Measurements from ENCODE around the gene CRACR2B.

The CRACR2B gene

DNA sequence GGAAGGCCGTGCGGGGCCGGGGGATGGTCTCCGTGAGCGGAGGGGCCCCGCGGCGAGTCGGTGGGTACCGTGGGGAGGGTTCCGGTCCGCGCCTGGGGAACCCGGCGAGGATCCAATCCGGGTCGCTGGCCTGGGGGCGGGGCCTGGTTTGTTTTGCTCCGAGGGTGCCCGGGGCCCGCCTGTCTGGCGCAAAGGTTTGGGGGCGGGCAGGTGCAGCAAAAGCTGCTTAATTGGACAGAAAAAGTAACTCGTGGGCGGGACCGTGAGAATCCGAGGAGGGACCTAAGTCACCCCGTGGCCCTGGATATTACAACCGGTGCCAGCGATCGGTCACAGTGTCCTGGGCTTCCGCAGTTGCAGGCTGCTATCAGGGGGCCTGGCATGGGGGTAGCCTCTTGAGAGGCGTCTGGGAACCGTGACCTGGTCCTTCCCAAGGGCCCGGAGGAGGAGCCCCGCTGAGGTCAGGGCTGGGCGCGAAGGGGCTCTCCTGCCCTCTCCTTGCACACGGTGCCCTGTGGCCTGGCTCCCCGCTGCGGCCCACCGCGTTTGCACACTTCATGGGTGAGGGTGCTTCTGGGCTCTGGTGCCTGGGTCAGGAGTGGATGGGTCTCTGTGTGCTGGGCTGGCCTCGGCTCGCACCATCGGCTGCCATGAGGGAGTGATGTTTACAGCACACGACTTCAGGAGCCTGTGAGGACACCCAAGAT lies 7.6 kb upstream of the CRACR2B start:
- TF ChIP-seq EZH2phosphoT487 (IDR thresholded peaks at IDR 0.05; ENCODE audit: low read length) (no peak), EZH2 (optimal IDR thresholded peaks at IDR 0.05; ENCODE audit: low read depth, low read length) (no peak)
- TF ChIP-seq, protein P1, sequence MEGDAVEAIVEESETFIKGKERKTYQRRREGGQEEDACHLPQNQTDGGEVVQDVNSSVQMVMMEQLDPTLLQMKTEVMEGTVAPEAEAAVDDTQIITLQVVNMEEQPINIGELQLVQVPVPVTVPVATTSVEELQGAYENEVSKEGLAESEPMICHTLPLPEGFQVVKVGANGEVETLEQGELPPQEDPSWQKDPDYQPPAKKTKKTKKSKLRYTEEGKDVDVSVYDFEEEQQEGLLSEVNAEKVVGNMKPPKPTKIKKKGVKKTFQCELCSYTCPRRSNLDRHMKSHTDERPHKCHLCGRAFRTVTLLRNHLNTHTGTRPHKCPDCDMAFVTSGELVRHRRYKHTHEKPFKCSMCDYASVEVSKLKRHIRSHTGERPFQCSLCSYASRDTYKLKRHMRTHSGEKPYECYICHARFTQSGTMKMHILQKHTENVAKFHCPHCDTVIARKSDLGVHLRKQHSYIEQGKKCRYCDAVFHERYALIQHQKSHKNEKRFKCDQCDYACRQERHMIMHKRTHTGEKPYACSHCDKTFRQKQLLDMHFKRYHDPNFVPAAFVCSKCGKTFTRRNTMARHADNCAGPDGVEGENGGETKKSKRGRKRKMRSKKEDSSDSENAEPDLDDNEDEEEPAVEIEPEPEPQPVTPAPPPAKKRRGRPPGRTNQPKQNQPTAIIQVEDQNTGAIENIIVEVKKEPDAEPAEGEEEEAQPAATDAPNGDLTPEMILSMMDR (IDR thresholded peaks at IDR 0.05; ENCODE audit: low read length): no peak
- Histone ChIP-seq H3F3A (ENCODE audit: insufficient read depth, low read length) (peaks cover 2% of the 10 kb centered on the region; the same call in 1 of the 2 replicates), H4K20me1 (ENCODE audit: insufficient read depth, low read length) (no peaks in the 10 kb centered on the region), H3K9me2 (replicated peaks; ENCODE audit: insufficient read depth, low read length) (no peaks in the 10 kb centered on the region), H3K4me3 (ENCODE audit: low read length) (peak overlapping the region; percentile 78), H3K4me2 (ENCODE audit: low read depth, low read length) (peak overlapping the region; percentile 91), H3K27ac (ENCODE audit: low read length) (peak overlapping the region; percentile 51; the same call in 1 of the 2 replicates), H3K36me3 (replicated peaks; ENCODE audit: insufficient read depth, low read length) (no peaks in the 10 kb centered on the region), H3K9ac (ENCODE audit: low read length) (peak overlapping the region; percentile 77), H3K9me3 (replicated peaks; ENCODE audit: insufficient read depth, low read length) (no peaks in the 10 kb centered on the region), H3K4me1 (ENCODE audit: low read length) (peaks cover 5% of the 10 kb centered on the region; the same call in 1 of the 2 replicates), H3K79me2 (ENCODE audit: low read length) (peaks cover 17% of the 10 kb centered on the region), H3K27me3 (replicated peaks; ENCODE audit: insufficient read depth, low read length) (no peaks in the 10 kb centered on the region), H2AFZ (ENCODE audit: low read length) (peak overlapping the region; percentile 53; the same call in 1 of the 2 replicates)
- peak; percentile 98 for DNase-seq

DNA sequence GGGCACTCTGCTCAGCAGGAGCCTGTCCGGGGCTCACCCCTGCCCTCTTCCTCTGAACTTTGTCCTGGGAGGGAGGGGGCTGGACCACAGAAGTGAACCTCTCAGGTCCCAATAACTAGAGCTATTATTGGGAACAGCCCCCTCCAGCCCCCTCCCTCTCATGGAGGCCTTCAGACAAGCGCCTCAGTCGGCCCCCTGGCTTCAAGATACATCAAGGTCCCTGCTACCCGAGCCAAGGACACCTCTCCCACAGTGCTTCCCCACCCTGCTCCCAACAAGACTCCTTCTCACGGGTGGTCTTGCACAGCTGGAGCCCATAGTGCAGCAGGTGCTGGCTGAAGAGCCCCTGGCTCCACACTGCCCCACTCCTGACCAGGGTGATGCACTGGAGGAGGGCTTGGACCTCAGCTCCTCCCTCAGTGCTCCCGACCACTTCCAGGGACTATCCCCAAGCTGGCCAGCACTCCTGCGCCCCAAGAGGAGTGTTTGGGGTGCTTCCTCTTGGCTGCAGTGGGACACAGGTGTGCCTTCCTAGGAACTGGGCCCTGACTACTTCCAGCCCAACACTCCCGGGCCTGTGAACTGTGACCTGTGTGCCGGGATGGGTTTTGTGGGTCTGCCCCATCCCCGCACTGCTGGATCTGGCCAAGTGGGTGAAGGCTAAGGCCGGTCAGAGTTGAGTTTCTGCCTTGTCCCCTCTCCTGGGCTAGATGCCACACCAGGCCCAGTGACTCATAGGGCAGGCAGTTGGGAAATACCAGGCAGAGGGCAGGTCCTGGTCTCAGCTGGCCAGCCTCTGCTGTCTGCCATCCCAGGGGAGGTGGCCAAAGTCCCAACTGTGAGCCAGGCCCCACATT lies 6.8 kb upstream of the CRACR2B start:
- Histone ChIP-seq H3F3A (ENCODE audit: insufficient read depth, low read length) (0 out of 2 replicates have a peak, but pooled peaks cover 2% of the 10 kb centered on the region), H3K4me2 (ENCODE audit: low read depth, low read length) (peak overlapping the region; percentile 91), H3K27me3 (replicated peaks; ENCODE audit: insufficient read depth, low read length) (no peaks in the 10 kb centered on the region), H3K4me3 (ENCODE audit: low read length) (peak overlapping the region; percentile 78), H4K20me1 (ENCODE audit: insufficient read depth, low read length) (no peaks in the 10 kb centered on the region), H3K27ac (ENCODE audit: low read length) (no peak overlapping the region), H3K9ac (ENCODE audit: low read length) (peak overlapping the region; percentile 77; the same call in 1 of the 2 replicates), H2AFZ (ENCODE audit: low read length) (no peak overlapping the region), H3K9me2 (replicated peaks; ENCODE audit: insufficient read depth, low read length) (no peaks in the 10 kb centered on the region), H3K4me1 (ENCODE audit: low read length) (peaks cover 5% of the 10 kb centered on the region; the same call in 1 of the 2 replicates), H3K9me3 (replicated peaks; ENCODE audit: insufficient read depth, low read length) (no peaks in the 10 kb centered on the region), H3K79me2 (ENCODE audit: low read length) (peaks cover 17% of the 10 kb centered on the region), H3K36me3 (replicated peaks; ENCODE audit: insufficient read depth, low read length) (no peaks in the 10 kb centered on the region)
- no peak for DNase-seq
- TF ChIP-seq EZH2phosphoT487 (IDR thresholded peaks at IDR 0.05; ENCODE audit: low read length) (no peak), EZH2 (optimal IDR thresholded peaks at IDR 0.05; ENCODE audit: low read depth, low read length) (no peak)
- TF ChIP-seq, protein P1 (IDR thresholded peaks at IDR 0.05; ENCODE audit: low read length): no peak

DNA sequence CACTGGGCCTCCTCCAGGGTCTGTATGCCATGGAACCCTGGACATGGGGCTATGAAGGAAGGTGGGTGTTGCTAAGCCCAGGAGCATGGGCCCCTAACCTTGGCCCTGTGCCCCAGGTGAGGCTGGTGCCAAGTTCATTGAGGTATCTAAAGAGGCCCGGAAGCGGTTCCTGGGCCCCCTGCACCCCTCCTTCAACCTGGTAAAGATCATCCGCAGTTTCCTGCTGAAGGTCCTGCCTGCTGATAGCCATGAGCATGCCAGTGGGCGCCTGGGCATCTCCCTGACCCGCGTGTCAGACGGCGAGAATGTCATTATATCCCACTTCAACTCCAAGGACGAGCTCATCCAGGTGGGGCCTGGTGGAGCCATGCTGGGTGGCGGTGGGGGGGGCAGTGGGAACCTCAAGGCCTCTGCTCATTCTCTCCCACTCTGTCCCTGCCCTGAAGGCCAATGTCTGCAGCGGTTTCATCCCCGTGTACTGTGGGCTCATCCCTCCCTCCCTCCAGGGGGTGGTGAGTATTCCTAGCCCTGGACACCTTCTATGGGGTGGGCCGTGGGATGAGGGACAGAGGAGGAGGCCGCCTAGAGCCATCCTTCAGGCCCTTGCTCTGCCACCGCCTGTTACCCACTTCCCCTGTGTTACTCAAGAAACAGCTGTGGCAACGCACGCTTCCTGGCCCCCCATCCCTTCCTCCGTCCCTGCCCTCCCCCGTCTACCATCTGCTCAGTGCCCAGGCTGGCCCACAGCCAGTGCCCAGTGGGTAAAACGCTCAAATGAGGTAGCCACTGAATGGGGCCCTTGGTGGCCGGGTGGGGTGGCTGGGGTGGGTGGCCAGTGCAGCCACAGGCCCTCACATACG lies 6.0 kb upstream of the CRACR2B start:
- TF ChIP-seq, protein P1 (IDR thresholded peaks at IDR 0.05; ENCODE audit: low read length): no peak
- no peak for TF ChIP-seq EZH2 (optimal IDR thresholded peaks at IDR 0.05; ENCODE audit: low read depth, low read length)
- no peak for TF ChIP-seq EZH2phosphoT487 (IDR thresholded peaks at IDR 0.05; ENCODE audit: low read length)
- no peak overlapping the region for H2AFZ ChIP-seq (ENCODE audit: low read length)
- peaks cover 17% of the 10 kb centered on the region for H3K79me2 ChIP-seq (ENCODE audit: low read length)
- H3F3A ChIP-seq (ENCODE audit: insufficient read depth, low read length): peaks cover 3% of the 10 kb centered on the region
- H3K9ac ChIP-seq (ENCODE audit: low read length): no peak overlapping the region
- H3K4me2 ChIP-seq (ENCODE audit: low read depth, low read length): no peak overlapping the region
- no peaks in the 10 kb centered on the region for H3K27me3 ChIP-seq (replicated peaks; ENCODE audit: insufficient read depth, low read length)
- no peak overlapping the region for H3K27ac ChIP-seq (ENCODE audit: low read length)
- no peaks in the 10 kb centered on the region for H3K9me3 ChIP-seq (replicated peaks; ENCODE audit: insufficient read depth, low read length)
- no peaks in the 10 kb centered on the region for H3K9me2 ChIP-seq (replicated peaks; ENCODE audit: insufficient read depth, low read length)
- H3K36me3 ChIP-seq (replicated peaks; ENCODE audit: insufficient read depth, low read length): no peaks in the 10 kb centered on the region
- no peak overlapping the region for H3K4me3 ChIP-seq (ENCODE audit: low read length)
- DNase-seq: no peak
- H3K4me1 ChIP-seq (ENCODE audit: low read length): peaks cover 9% of the 10 kb centered on the region; the same call in 1 of the 2 replicates
- no peaks in the 10 kb centered on the region for H4K20me1 ChIP-seq (ENCODE audit: insufficient read depth, low read length)
